OCI-LY3 (cell line): ENCODE measurements around the gene GAGE13.

ENCODE experiments used
- EZH2phosphoT487 ChIP-seq: fragments of 200-600 bp; shearing (Covaris generic); IDR thresholded peaks from 2 replicates; pipeline ENCODE4 v1.6.1; 2018; ENCODE audit warnings: antibody characterized with exemption, mixed run types, low read depth
- TF ChIP-seq, protein P1 (sequence below): fragments of 200-600, 300-600 bp; sonication (generic); IDR thresholded peaks from 2 replicates; pipeline ENCODE4 v1.5.1; 2014; ENCODE audit warnings: antibody characterized with exemption, low read length, low read depth

DNA sequence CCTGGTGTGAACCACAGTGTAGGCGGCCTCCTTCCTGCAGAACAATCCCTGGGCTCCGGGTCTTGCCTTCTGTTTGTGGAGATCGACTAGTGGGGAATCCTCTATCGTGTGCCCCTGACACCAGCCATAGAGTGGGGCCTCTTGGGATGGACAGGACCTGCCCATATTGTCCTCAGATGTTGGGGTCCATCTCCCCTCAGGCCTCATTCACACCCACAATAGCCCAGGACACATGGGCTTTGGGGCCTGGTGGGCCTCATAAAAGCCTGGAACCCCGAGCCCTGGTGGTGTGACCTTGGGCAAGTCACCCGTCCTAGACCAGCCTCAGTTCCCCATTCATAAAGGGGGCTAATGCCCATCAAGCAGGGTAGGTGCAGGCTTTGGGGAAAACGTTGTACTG, 41.2 kb upstream of the GAGE13 start:
- TF ChIP-seq, protein P1, sequence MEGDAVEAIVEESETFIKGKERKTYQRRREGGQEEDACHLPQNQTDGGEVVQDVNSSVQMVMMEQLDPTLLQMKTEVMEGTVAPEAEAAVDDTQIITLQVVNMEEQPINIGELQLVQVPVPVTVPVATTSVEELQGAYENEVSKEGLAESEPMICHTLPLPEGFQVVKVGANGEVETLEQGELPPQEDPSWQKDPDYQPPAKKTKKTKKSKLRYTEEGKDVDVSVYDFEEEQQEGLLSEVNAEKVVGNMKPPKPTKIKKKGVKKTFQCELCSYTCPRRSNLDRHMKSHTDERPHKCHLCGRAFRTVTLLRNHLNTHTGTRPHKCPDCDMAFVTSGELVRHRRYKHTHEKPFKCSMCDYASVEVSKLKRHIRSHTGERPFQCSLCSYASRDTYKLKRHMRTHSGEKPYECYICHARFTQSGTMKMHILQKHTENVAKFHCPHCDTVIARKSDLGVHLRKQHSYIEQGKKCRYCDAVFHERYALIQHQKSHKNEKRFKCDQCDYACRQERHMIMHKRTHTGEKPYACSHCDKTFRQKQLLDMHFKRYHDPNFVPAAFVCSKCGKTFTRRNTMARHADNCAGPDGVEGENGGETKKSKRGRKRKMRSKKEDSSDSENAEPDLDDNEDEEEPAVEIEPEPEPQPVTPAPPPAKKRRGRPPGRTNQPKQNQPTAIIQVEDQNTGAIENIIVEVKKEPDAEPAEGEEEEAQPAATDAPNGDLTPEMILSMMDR, result no peak
- no peak for TF ChIP-seq EZH2phosphoT487
